T-helper 9 cell (primary cell): ENCODE measurements around the gene COG1.

Source experiments
- DNase-seq: peaks from one replicate; pipeline ENCODE4 v3.0.0-alpha.2; 2020

Gene COG1

DNA sequence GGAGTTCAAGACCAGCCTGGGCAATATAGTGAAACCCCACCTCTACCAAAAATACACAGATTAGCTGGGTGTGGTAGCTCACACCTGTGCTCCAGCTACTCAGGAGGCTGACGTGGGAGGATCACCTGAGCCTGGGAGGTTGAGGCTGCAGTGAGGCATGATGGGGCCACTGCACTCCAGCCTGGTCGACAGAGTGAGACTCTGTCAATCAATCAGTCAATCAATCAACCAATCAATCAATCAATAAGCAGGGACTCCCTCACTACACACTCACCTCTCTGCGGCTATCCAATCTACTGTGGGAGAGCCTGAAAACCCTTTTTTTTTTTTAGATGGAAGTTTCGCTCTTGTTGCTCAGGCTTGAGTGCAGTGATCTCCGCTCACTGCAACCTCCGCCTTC is 37.2 kb downstream of the COG1 start:
- no peak for DNase-seq

- DNase-seq, result no peak
Measured at GRCh38 chr17:73231395-73231794, 38.5 kb downstream of the COG1 start.

GRCh38 chr17:73231841-73232586 is 39.2 kb downstream of the COG1 start:
- DNase-seq, result peak; percentile 93

DNA sequence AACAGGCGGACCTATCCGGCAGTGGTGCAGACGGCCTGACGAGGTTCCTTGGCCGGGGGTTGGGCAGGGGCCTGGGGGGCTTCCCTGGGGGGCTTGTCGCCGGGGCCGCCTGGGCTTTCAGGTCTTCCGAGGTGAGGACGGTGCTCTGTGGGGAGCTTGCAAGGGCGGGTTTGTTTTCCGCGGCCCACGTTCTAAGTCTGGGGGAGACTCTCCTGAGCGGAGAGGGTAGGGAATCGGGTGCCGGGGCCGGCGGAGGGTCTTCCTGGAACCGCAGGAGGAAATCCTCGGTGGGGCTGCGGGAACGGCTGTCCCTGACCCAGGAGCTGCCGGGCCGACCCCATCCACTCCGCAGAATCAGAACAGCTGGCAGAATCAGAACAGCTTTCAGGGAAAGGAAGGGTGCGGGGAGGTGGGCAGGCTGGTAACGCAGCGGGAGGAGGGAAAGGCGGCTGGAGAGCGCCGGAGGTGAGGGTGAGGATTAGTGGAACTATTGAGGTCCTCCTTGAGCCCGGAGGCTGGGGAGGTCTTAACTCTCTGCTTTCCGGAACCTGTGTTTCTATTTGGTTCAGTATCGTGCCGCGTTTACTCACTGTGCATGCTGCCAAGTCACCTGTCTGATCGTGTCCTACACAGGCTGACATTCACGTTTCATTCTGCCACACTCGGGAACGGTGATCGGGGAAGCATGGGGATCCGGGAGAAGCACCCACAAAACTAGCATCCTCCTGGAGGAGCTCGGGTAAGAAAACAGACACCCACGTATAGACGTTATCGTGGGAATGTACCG is 39.9 kb downstream of the COG1 start:
- peak; percentile 9 for DNase-seq

DNA sequence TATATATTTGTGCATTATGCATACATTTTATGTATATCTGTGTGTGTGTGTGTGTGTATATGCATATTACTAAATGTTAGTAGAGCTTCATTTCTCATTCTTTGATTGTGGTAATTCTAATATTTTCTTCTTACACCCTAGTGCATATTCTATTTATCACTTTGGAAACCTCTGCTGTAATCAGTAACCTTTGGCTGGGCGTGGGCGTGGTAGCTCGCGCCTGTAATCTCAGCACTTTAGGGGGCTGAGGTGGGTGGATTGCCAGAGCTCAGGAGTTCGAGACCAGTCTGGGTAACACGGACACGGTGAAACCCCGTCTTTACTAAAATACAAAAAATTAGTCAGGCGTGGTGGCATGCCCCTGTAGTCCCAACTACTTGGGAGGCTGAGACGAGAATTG is 41.9 kb downstream of the COG1 start:
- DNase-seq, result no peak

DNA sequence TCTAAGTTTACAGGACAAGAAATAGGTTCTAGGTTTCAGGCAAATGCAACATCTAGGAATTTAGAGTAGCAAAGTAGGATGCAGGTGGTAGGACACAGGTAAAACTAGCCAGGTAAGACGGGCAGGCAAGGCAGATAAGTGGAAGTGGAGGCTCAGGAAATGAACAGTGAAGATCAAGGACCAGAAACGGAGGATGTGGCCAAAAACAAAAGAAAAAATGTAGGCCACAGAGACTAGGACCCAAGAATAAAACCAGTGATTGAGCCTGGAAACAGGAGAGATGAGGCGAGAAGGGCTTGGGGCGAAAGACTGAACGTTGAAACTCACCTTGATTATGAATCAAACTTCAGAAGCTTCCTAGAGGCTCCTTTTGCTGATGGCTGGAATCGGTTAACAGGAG is 44.9 kb downstream of the COG1 start:
- no peak for DNase-seq

- no peak for DNase-seq
Measured at GRCh38 chr17:73240561-73240960, 47.7 kb downstream of the COG1 start.

DNA sequence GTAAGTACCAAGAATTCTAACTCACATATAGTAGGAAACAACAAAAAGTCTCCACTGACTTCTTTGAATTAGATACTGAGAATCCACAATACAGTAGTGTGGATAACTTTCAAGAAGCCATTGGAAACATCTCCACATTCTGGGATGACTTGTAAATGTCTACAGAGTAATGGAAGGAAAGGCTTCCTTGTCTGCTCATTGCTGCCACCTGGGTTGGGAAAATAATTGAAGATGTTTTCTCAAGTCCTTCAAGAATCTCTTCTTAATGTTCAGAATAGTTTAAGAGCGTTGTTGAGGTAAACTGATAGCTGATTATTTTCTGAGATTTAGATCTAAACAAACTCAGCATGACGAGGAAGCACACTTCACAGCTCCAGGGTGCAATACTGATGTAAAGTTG is 54.9 kb downstream of the COG1 start:
- no peak for DNase-seq

GRCh38 chr17:73248532-73248931 is 55.7 kb downstream of the COG1 start:
- no peak for DNase-seq

- no peak for DNase-seq
Measured at GRCh38 chr17:73249700-73250099, 56.8 kb downstream of the COG1 start.

GRCh38 chr17:73250851-73251640 is 58.2 kb downstream of the COG1 start:
- no peak for DNase-seq

- DNase-seq, result no peak
Measured at GRCh38 chr17:73251871-73252270, 59.0 kb downstream of the COG1 start.

DNA sequence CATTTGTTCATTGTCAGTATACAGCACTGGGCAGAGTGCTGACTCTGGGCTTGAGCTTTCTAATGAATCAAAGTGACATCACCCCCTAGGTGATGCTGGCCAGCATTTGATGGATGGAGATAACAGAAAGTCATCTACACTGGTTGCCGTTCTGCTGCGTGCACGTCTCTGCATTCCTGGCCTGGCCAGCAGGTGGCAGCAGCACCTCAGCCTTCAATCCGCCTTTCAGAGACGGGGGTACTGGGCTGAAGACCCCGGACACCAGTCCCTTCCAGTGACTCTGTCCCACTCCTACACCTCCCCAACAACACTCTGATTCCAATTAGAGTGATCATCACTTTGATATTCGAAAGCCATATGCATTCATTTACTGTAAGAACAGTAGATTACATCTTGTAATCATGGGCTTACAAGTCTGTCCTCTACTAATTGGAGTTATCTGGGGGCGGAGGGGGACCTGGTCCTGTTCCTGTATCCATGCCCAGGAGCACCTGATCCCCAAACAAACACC is 62.9 kb downstream of the COG1 start:
- DNase-seq, result peak; percentile 52

- no peak for DNase-seq
Measured at GRCh38 chr17:73256220-73256619, 63.4 kb downstream of the COG1 start.

- DNase-seq, result no peak
Measured at GRCh38 chr17:73257516-73257915, 64.7 kb downstream of the COG1 start.
